ENCODE results near the gene MEGF10.

DNA sequence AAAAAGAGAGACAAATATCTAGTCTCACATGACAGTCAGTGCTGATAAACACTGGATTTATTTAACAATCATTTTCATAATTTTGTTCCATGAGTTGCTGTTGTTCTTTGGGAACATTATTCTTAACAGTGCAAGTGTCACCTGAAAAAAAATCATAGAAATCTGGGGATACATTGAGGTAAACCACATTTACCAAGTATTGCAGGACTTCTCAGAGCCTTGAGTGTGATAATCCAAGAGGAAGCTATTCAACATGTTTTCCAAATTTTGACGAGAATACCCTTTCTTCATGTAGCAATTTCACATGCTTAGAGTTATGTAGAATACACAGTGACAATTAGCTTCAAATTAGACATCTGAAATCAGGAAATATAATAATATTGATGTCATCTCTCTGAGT is 108.5 kb downstream of the MEGF10 start:
- TF ChIP-seq POLR2A (IDR thresholded peaks at IDR 0.05; ENCODE audit: low read depth, low read length) (no peak), POLR2AphosphoS5 (IDR thresholded peaks at IDR 0.05; ENCODE audit: low read depth, low read length) (no peak), TAF1 (IDR thresholded peaks at IDR 0.05; ENCODE audit: borderline replicate concordance, low read depth, low read length) (no peak)

Data from GM12892 (cell line).